GM23338 (cell line): ENCODE data around the gene FETUB.
"Not testable (repeated sequence)": the region's sequence is repeated elsewhere in the genome, so short reads cannot be mapped to it uniquely, and the experiment has no call there.

Experiments used
- CTCF ChIP-seq, 2 experiments: fragments of 200-600 bp in 1 of 2; sonication (generic) in 1 of 2; conservative IDR thresholded peaks; 2 replicates each; pipeline versions ENCODE4 v1.5.1 to v1.6.1; 2016 to 2017; ENCODE audit warnings: antibody characterized with exemption in 2 of 2, low read depth in 2 of 2, mild to moderate bottlenecking in 2 of 2, moderate library complexity in 1 of 2
- TF ChIP-seq, protein P1 (sequence below): IDR thresholded peaks from one replicate; pipeline ENCODE4 v1.6.1; 2018; ENCODE audit warnings: antibody characterized with exemption; ENCODE audit not compliant: unreplicated experiment
- TF ChIP-seq, protein P2 (sequence below): IDR thresholded peaks from 2 replicates; pipeline ENCODE4 v1.6.1; 2016; ENCODE audit warnings: antibody characterized with exemption

DNA sequence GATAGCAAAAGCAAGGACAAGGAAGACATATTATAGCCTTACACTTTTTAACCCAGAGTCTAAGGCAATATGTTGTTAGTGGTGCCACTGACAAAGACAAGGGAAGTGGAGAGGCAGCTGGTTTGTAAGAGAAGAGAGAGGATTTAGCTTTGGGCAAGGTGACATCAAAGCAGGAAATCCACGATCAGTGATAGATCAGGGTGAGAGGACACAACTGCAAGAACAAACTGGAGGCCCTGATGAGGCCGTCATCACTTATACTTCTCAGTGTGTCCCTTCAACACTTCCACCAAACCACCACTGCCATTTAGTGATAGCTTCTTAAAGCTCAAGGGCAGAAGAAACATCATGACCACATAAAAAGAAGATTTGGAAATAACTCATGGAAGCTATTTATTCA is 46.3 kb downstream of the FETUB start:
- not testable (repeated sequence) for TF ChIP-seq CTCF (conservative IDR thresholded peaks at IDR 0.05; ENCODE audit: low read depth in 2 of 2)
- TF ChIP-seq, protein P1, sequence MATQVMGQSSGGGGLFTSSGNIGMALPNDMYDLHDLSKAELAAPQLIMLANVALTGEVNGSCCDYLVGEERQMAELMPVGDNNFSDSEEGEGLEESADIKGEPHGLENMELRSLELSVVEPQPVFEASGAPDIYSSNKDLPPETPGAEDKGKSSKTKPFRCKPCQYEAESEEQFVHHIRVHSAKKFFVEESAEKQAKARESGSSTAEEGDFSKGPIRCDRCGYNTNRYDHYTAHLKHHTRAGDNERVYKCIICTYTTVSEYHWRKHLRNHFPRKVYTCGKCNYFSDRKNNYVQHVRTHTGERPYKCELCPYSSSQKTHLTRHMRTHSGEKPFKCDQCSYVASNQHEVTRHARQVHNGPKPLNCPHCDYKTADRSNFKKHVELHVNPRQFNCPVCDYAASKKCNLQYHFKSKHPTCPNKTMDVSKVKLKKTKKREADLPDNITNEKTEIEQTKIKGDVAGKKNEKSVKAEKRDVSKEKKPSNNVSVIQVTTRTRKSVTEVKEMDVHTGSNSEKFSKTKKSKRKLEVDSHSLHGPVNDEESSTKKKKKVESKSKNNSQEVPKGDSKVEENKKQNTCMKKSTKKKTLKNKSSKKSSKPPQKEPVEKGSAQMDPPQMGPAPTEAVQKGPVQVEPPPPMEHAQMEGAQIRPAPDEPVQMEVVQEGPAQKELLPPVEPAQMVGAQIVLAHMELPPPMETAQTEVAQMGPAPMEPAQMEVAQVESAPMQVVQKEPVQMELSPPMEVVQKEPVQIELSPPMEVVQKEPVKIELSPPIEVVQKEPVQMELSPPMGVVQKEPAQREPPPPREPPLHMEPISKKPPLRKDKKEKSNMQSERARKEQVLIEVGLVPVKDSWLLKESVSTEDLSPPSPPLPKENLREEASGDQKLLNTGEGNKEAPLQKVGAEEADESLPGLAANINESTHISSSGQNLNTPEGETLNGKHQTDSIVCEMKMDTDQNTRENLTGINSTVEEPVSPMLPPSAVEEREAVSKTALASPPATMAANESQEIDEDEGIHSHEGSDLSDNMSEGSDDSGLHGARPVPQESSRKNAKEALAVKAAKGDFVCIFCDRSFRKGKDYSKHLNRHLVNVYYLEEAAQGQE = not testable (repeated sequence)
- TF ChIP-seq, protein P2, sequence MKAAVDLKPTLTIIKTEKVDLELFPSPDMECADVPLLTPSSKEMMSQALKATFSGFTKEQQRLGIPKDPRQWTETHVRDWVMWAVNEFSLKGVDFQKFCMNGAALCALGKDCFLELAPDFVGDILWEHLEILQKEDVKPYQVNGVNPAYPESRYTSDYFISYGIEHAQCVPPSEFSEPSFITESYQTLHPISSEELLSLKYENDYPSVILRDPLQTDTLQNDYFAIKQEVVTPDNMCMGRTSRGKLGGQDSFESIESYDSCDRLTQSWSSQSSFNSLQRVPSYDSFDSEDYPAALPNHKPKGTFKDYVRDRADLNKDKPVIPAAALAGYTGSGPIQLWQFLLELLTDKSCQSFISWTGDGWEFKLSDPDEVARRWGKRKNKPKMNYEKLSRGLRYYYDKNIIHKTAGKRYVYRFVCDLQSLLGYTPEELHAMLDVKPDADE = not testable (repeated sequence)
